ENCODE data around the gene SMIM14.

- TF ChIP-seq CTCF (IDR thresholded peaks at IDR 0.05) (no peak), ZNF423 (CRISPR knock-in tag; IDR thresholded peaks at IDR 0.05) (no peak), JUN (CRISPR knock-in tag; IDR thresholded peaks at IDR 0.05) (no peak)
- TF ChIP-seq, protein P1, sequence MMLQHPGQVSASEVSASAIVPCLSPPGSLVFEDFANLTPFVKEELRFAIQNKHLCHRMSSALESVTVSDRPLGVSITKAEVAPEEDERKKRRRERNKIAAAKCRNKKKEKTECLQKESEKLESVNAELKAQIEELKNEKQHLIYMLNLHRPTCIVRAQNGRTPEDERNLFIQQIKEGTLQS (CRISPR knock-in tag; conservative IDR thresholded peaks at IDR 0.05), result no peak
- TF ChIP-seq, protein P2, sequence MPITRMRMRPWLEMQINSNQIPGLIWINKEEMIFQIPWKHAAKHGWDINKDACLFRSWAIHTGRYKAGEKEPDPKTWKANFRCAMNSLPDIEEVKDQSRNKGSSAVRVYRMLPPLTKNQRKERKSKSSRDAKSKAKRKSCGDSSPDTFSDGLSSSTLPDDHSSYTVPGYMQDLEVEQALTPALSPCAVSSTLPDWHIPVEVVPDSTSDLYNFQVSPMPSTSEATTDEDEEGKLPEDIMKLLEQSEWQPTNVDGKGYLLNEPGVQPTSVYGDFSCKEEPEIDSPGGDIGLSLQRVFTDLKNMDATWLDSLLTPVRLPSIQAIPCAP (CRISPR knock-in tag; IDR thresholded peaks at IDR 0.05), result no peak
Observed at GRCh38 chr4:39497909-39498726, 140.5 kb downstream of the SMIM14 start.

Data from WTC11 (cell line).